HG02840 (cell line): ENCODE results near the gene OOSP1.
"Not testable (repeated sequence)": the region's sequence is repeated elsewhere in the genome, so short reads cannot be mapped to it uniquely, and the experiment has no call there.

ENCODE experiments used
- ATAC-seq: cut with Tn5 transposase; IDR thresholded peaks from one replicate; pipeline ENCODE4 v1.9.1; 2021; ENCODE audit warnings: mild to moderate bottlenecking, moderate library complexity, moderate number of reproducible peaks; ENCODE audit not compliant: unreplicated experiment, low FRiP score

Gene OOSP1

GRCh38 chr11:59960502-59961381, 22.5 kb downstream of the OOSP1 start:
- no peak for ATAC-seq

GRCh38 chr11:59962107-59962482, 23.9 kb downstream of the OOSP1 start:
- no peak for ATAC-seq

GRCh38 chr11:59963733-59964132, 25.5 kb downstream of the OOSP1 start, which contains the start of gene OOSP4A:
TSS of gene OOSP4A (plus strand) at chr11:59964033. CDS start at chr11:59964033, 0 bp downstream.
- ATAC-seq, result no peak

GRCh38 chr11:59965424-59965823, 27.2 kb downstream of the OOSP1 start:
- ATAC-seq, result no peak

- no peak for ATAC-seq
Observed at GRCh38 chr11:59966201-59966600, 28.0 kb downstream of the OOSP1 start.

- no peak for ATAC-seq
Observed at GRCh38 chr11:59967677-59968394, 29.6 kb downstream of the OOSP1 start.

GRCh38 chr11:59968395-59968783, 30.2 kb downstream of the OOSP1 start:
- no peak for ATAC-seq

- no peak for ATAC-seq
Observed at GRCh38 chr11:59973097-59973496, 34.9 kb downstream of the OOSP1 start.

GRCh38 chr11:59981106-59981770, 43.0 kb downstream of the OOSP1 start:
- ATAC-seq, result no peak

- ATAC-seq, result not testable (repeated sequence)
Observed at GRCh38 chr11:59982037-59982436, 43.8 kb downstream of the OOSP1 start.

- no peak for ATAC-seq
Observed at GRCh38 chr11:59983212-59983611, 45.0 kb downstream of the OOSP1 start.

GRCh38 chr11:59984368-59984767, 46.1 kb downstream of the OOSP1 start:
- ATAC-seq, result no peak

GRCh38 chr11:59990421-59990820, 52.2 kb downstream of the OOSP1 start:
- ATAC-seq, result no peak

- ATAC-seq, result no peak
Observed at GRCh38 chr11:59992425-59992824, 54.2 kb downstream of the OOSP1 start.

- ATAC-seq, result no peak
Observed at GRCh38 chr11:59997800-59998199, 59.6 kb downstream of the OOSP1 start.

GRCh38 chr11:59999691-60000090, 61.5 kb downstream of the OOSP1 start:
- no peak for ATAC-seq

GRCh38 chr11:60003729-60004128, 65.5 kb downstream of the OOSP1 start:
- ATAC-seq, result no peak

- ATAC-seq, result no peak
Observed at GRCh38 chr11:60005360-60005759, 67.1 kb downstream of the OOSP1 start.
